Measurements from ENCODE around the gene HSDL1.

DNA sequence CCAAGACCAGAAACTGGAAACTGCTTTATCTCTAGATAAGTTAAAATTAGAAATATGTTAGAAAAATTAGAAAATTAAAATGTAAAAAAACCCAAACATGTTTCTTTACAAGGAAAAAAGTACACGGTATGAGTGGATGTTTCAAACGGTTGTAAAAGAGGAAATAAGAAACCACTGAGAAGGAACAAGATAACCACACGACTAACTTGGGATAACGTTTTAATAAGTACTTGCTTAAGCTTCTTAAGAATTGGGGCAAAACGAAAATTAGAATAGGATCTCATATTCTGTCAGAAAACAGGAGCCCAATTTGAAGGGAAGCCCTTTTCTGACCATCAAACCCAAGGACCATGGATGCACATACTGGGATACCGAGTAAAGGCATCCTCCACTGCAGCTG lies 59.2 kb downstream of the HSDL1 start:
- TF ChIP-seq, protein P1, sequence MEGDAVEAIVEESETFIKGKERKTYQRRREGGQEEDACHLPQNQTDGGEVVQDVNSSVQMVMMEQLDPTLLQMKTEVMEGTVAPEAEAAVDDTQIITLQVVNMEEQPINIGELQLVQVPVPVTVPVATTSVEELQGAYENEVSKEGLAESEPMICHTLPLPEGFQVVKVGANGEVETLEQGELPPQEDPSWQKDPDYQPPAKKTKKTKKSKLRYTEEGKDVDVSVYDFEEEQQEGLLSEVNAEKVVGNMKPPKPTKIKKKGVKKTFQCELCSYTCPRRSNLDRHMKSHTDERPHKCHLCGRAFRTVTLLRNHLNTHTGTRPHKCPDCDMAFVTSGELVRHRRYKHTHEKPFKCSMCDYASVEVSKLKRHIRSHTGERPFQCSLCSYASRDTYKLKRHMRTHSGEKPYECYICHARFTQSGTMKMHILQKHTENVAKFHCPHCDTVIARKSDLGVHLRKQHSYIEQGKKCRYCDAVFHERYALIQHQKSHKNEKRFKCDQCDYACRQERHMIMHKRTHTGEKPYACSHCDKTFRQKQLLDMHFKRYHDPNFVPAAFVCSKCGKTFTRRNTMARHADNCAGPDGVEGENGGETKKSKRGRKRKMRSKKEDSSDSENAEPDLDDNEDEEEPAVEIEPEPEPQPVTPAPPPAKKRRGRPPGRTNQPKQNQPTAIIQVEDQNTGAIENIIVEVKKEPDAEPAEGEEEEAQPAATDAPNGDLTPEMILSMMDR (IDR thresholded peaks at IDR 0.05): no peak
- TF ChIP-seq POLR2A (IDR thresholded peaks at IDR 0.05): no peak

All from tibial nerve (tissue), 3 donors.